Upper lobe of left lung (tissue), 6 donors: Measurements from ENCODE around the gene TMEM94. TPM values are rescaled to one million over a fixed set of nuclear protein-coding genes. Genes with fewer than 3 reads are reported as not detected.

ENCODE experiments used
- ATAC-seq, 2 donors: fragments of 200-7000 bp; cut with Tn5 transposase; one replicate each; pipeline ENCODE4 v1.9.1; 2022; ENCODE audit warnings: mild to moderate bottlenecking in 2 of 2, moderate library complexity in 2 of 2; ENCODE audit not compliant: low FRiP score in 2 of 2
- DNase-seq, 2 donors: peaks; one replicate each; pipeline ENCODE4 v3.0.0-alpha.2; 2019 to 2020
- H3K27ac ChIP-seq, 4 donors: fragments of 200-600 bp; sonication (generic); one replicate each; pipeline ENCODE4 v1.5.1; 2016 to 2019
- H3K27me3 ChIP-seq, 4 donors: fragments of 200-600 bp; sonication (generic); one replicate each; pipeline ENCODE4 v1.5.1; 2017 to 2019
- H3K36me3 ChIP-seq, 4 donors: fragments of 200-600 bp; sonication (generic); one replicate each; pipeline ENCODE4 v1.5.1; 2016 to 2019
- H3K4me1 ChIP-seq, 4 donors: fragments of 200-600 bp; sonication (generic); one replicate each; pipeline ENCODE4 v1.5.1; 2018 to 2019
- H3K4me3 ChIP-seq, 4 donors: fragments of 200-600 bp; sonication (generic); one replicate each; pipeline ENCODE4 v1.5.1; 2017 to 2019; ENCODE audit warnings: mild to moderate bottlenecking in 2 of 4, moderate library complexity in 1 of 4
- H3K9me3 ChIP-seq, 4 donors: fragments of 200-600 bp; sonication (generic); one replicate each; pipeline ENCODE4 v1.5.1; 2018 to 2019
- EP300 ChIP-seq, 4 donors: sonication (generic); formaldehyde crosslinking; IDR thresholded peaks; one replicate each; pipeline ENCODE4 v1.5.1; 2017; ENCODE audit warnings: antibody characterized with exemption in 4 of 4, control low read depth in 2 of 4
- POLR2A ChIP-seq, 4 donors: fragments of 450-650 bp; IDR thresholded peaks; one replicate each; pipeline ENCODE4 v1.5.1; 2016 to 2017; ENCODE audit warnings: antibody characterized with exemption in 4 of 4, mild to moderate bottlenecking in 2 of 4
- POLR2AphosphoS5 ChIP-seq, 2 donors: sonication (generic); formaldehyde crosslinking; IDR thresholded peaks; one replicate each; pipeline ENCODE4 v1.5.1; 2017; ENCODE audit warnings: antibody characterized with exemption in 2 of 2
- WGBS, 2 donors: methylation state at CpG; one replicate each; pipeline ENCODE4 v1.1.5; 2017 to 2018; 5-methylcytosine and 5-hydroxymethylcytosine counted together
- total RNA-seq, 6 donors: library from RNA; depleted of rRNA in 4 of 6; stranded (reverse); fragments of >200 nt in 4 of 6; gene quantifications; one replicate each; pipeline versions ENCODE4 v1.1.0 to v1.2.1, GENCODE V29; 2016 to 2021
- TF ChIP-seq, protein P1 (sequence below), 6 experiments: fragments of 450-650 bp in 4 of 6; fragments of 200-600 bp in 2 of 6; sonication (generic) in 2 of 6; IDR thresholded peaks; one replicate each; pipeline ENCODE4 v1.5.1; 2016 to 2019; ENCODE audit warnings: antibody characterized with exemption in 6 of 6
- donor health status: DM: no; HTN: no; CAD: no; lungs with moderate emphysema.
- donor health status: DM: no; HTN: yes; CAD: no; lungs with severe emphysema.

Gene TMEM94
- total RNA-seq, 6 donors from 2014 or later = 62.3 to 320 (median 90.5) TPM

DNA sequence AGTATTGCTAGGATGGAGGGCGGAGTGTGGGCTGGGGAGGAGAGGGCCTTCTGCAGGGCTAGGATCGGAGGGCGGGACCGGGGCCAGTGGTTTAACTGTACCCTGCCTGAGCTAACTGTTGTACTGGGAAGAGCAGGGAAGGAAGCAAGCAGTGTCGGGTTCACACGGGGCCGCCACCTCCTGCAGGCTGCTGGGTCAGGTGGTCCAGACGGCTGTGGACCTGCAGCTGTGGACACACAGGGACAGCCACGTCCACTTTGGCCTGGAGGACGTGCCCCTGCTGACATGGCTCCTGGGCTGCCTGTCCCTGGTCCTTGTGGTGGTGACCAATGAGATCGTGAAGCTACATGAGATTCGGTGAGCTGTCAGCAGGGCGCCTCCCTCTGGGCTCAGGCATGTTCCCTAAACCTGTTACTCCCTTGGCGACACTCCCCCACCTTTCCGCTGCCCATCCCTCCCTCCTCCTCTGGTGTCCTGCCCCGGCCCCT lies 42.3 kb downstream of the TMEM94 start:
- ATAC-seq = no peak
- peaks cover 16 to 36% (median 25%) of the 10 kb centered on the region in 4 donors for H3K4me1 ChIP-seq
- WGBS, 2 donors = 56 to 67% methylated on average over 9 to 16 of the region's 16 CpGs
- H3K27me3 ChIP-seq = no peaks in the 10 kb centered on the region
- H3K27ac ChIP-seq = peak overlapping the region; percentile 45 to 62 (median 54)
- peak overlapping the region in 2 of 4 donors; percentile 6 to 21 for H3K4me3 ChIP-seq
- peaks cover 4 to 97% (median 81%) of the 10 kb centered on the region in 4 donors for H3K36me3 ChIP-seq
- TF ChIP-seq, protein P1, sequence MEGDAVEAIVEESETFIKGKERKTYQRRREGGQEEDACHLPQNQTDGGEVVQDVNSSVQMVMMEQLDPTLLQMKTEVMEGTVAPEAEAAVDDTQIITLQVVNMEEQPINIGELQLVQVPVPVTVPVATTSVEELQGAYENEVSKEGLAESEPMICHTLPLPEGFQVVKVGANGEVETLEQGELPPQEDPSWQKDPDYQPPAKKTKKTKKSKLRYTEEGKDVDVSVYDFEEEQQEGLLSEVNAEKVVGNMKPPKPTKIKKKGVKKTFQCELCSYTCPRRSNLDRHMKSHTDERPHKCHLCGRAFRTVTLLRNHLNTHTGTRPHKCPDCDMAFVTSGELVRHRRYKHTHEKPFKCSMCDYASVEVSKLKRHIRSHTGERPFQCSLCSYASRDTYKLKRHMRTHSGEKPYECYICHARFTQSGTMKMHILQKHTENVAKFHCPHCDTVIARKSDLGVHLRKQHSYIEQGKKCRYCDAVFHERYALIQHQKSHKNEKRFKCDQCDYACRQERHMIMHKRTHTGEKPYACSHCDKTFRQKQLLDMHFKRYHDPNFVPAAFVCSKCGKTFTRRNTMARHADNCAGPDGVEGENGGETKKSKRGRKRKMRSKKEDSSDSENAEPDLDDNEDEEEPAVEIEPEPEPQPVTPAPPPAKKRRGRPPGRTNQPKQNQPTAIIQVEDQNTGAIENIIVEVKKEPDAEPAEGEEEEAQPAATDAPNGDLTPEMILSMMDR (IDR thresholded peaks at IDR 0.05) = peak in 1 of 6 experiments; percentile 21
- TF ChIP-seq POLR2A (IDR thresholded peaks at IDR 0.05) = no peak
- TF ChIP-seq POLR2AphosphoS5 (IDR thresholded peaks at IDR 0.05) = peak in 1 of 2 donors; percentile 21
- TF ChIP-seq EP300 (IDR thresholded peaks at IDR 0.05) = no peak
- peak in 1 of 2 donors; percentile 67 for DNase-seq
- no peaks in the 10 kb centered on the region for H3K9me3 ChIP-seq

DNA sequence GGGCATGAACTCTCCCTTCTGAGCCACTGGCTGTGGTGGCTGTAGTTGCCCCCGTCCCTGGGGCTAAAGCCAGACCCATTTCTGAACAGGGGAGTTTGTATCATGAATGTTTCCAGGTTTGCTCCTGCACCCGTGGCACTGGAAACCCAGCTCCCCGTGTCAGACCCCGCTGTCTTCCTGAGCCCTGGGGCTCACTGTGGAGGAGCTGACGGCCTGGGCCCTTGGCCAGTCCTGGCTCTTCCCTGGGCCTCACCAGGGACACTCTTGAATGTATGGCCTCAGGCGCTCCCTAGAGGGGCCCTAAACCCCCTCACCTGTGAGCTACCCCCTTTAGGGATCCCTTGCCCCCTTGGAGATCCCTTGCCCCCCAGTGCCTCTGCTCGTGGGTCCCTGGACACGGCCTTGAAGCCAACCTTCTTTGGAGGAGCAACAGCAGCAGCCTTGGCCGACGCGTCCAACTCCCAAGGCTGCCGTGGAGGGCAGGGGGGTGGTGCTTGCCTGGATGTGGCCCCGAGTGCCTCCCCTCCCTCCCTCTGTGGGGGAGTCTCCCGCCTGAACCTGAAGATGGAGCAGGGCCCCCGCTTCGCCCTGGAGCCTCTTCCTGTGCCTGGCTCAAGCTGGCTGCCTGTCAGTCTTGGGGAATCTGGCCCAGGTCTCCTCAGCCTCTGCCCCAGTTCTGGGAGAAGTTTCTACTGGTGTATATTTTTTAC lies 43.0 kb downstream of the TMEM94 start:
- DNase-seq (peak in 1 of 2 donors; percentile 52), ATAC-seq (no peak)
- no peaks in the 10 kb centered on the region for H3K27me3 ChIP-seq
- peak overlapping the region; percentile 45 to 62 (median 54) for H3K27ac ChIP-seq
- H3K36me3 ChIP-seq = peaks cover 4 to 97% (median 82%) of the 10 kb centered on the region in 4 donors
- H3K9me3 ChIP-seq = no peaks in the 10 kb centered on the region
- TF ChIP-seq POLR2AphosphoS5 (IDR thresholded peaks at IDR 0.05) = peak in 1 of 2 donors; percentile 54
- TF ChIP-seq, protein P1 (IDR thresholded peaks at IDR 0.05) = no peak
- H3K4me1 ChIP-seq = peaks cover 18 to 43% (median 28%) of the 10 kb centered on the region in 4 donors
- H3K4me3 ChIP-seq = no peak overlapping the region
- 51 to 63% methylated on average over 2 to 13 of the region's 16 CpGs for WGBS, 2 donors

DNA sequence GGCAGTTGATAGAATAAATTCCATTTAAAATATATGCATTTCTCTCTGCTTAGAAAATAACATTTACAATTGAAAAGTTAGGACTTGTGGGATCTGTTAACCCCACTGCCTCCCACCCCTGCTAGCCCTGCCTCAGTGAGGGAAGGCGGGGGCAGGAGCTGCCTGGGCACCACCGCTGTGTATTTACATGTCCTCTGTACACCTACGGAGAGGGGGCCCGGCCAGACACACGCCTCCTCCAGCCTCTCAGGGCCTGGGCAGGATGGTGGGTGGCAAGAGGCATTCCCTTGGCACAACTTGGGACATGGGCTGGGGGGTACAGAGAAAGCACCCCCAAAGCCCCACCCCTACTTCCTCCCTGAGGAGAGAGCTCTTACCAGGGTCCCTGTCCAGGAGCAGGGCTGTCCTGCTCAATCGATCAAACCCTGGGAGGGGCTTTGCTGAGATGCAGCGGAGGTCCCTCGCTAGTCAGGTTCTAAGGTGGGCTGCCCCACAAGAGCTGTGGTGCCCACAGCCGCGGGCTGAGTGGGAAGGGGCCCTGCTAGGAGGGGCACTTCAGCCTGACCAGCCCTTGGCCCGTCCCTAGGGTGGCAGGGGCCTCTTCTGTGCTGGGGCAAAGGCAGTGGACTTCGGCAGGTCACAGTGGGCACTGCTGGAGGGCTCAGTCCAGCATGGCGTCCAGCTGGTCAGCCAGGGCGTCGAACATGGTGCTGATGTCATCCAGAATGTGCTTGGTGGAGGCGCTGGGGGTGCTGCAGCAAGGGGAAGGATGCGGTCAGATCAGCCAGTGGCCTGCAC lies 44.2 kb downstream of the TMEM94 start:
- H3K4me1 ChIP-seq = peaks cover 19 to 54% (median 30%) of the 10 kb centered on the region in 4 donors
- TF ChIP-seq POLR2A (IDR thresholded peaks at IDR 0.05) (no peak), EP300 (IDR thresholded peaks at IDR 0.05) (no peak), POLR2AphosphoS5 (IDR thresholded peaks at IDR 0.05) (no peak)
- TF ChIP-seq, protein P1 (IDR thresholded peaks at IDR 0.05) = no peak
- ATAC-seq (no peak), DNase-seq (peak in 1 of 2 donors; percentile 47)
- no peak overlapping the region for H3K4me3 ChIP-seq
- H3K36me3 ChIP-seq = peaks cover 4 to 97% (median 77%) of the 10 kb centered on the region in 4 donors
- H3K9me3 ChIP-seq = no peaks in the 10 kb centered on the region
- 81 to 93% methylated on average over 3 to 17 of the region's 17 CpGs for WGBS, 2 donors
- H3K27ac ChIP-seq = peak overlapping the region in 3 of 4 donors; percentile 26 to 62 (median 57)
- no peaks in the 10 kb centered on the region for H3K27me3 ChIP-seq

DNA sequence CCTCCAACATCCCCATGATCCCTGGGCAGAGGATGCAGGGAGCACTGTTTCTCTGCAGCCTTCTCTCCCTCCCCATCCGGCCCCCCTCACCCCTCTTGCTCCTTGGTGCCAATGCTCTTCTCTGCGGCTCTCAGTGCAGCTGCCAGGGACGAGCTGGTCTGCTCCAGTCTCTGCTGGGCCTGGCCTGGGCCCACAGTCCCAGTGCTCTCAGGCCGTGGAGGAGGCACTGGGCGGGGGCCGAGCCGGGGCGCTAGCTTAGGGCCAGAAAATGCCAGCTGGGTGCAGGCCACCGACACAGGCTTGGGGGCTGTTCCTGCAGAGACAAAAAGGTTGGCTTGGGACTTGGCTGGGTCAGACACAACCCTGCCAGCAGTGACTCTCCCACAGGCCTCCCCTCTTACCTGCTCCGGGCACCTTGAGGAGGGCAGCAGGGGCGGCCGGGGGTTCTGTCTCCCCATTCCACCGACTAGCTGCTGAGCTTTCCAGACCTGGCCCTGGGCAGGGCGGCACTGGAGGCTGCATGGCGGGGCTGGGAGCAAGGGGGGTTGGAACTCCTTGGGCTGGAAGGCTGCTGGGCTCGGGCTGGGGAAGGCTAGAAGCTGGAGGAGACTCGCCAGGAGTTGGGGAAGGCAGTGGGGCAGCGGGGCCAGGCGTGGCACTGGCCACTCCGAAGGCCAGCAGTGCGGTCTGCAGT lies 45.1 kb downstream of the TMEM94 start:
- Histone ChIP-seq H3K27ac (peak overlapping the region in 3 of 4 donors; percentile 26 to 62 (median 57)), H3K9me3 (no peaks in the 10 kb centered on the region), H3K36me3 (peaks cover 4 to 97% (median 74%) of the 10 kb centered on the region in 4 donors), H3K27me3 (no peaks in the 10 kb centered on the region), H3K4me3 (no peak overlapping the region), H3K4me1 (peaks cover 19 to 54% (median 30%) of the 10 kb centered on the region in 4 donors)
- TF ChIP-seq, protein P1 (IDR thresholded peaks at IDR 0.05) = no peak
- TF ChIP-seq POLR2AphosphoS5 (IDR thresholded peaks at IDR 0.05) (peak in 1 of 2 donors; percentile 7), POLR2A (IDR thresholded peaks at IDR 0.05) (no peak), EP300 (IDR thresholded peaks at IDR 0.05) (no peak)
- ATAC-seq (no peak), DNase-seq (peak in 1 of 2 donors; percentile 79)
- WGBS, 2 donors = 50 to 85% methylated on average over 8 to 20 of the region's 21 CpGs
